Trophoblast cell (in vitro differentiated cells and primary cell): Measurements from ENCODE around the gene CRISP1.

Experiments used
- DNase-seq, 2 donors: peaks; one replicate each; pipeline ENCODE4 v3.0.0-alpha.2; 2016
- H2AFZ ChIP-seq: 2 replicates; pipeline ENCODE4 v1.6.1; 2013; ENCODE audit warnings: low read length, moderate library complexity, mild to moderate bottlenecking; ENCODE audit not compliant: insufficient read depth, poor library complexity
- H2AK5ac ChIP-seq: 2 replicates; pipeline ENCODE4 v1.6.1; 2013; ENCODE audit warnings: mild to moderate bottlenecking, low read length
- H2BK120ac ChIP-seq: 2 replicates; pipeline ENCODE4 v1.6.1; 2013; ENCODE audit warnings: low read length, mild to moderate bottlenecking, moderate library complexity; ENCODE audit not compliant: insufficient read depth, poor library complexity
- H2BK12ac ChIP-seq: 2 replicates; pipeline ENCODE4 v1.6.1; 2013; ENCODE audit warnings: mild to moderate bottlenecking, low read length, moderate library complexity
- H2BK5ac ChIP-seq: 2 replicates; pipeline ENCODE4 v1.6.1; 2013; ENCODE audit warnings: low read length, low read depth, moderate library complexity, mild to moderate bottlenecking; ENCODE audit not compliant: poor library complexity
- H3K14ac ChIP-seq: 2 replicates; pipeline ENCODE4 v1.6.1; 2013; ENCODE audit warnings: mild to moderate bottlenecking, low read length
- H3K18ac ChIP-seq: 2 replicates; pipeline ENCODE4 v1.6.1; 2013; ENCODE audit warnings: mild to moderate bottlenecking, low read length
- H3K23ac ChIP-seq: 2 replicates; pipeline ENCODE4 v1.6.1; 2013; ENCODE audit warnings: low read length
- H3K27ac ChIP-seq: 2 replicates; pipeline ENCODE4 v1.5.1; 2013; ENCODE audit warnings: low read depth, mild to moderate bottlenecking, inconsistent platforms, low read length, moderate library complexity
- H3K27me3 ChIP-seq: 2 replicates; pipeline ENCODE4 v1.6.1; 2013; ENCODE audit warnings: inconsistent platforms, mild to moderate bottlenecking, low read length, moderate library complexity; ENCODE audit not compliant: insufficient read depth
- H3K36me3 ChIP-seq, 2 experiments: 1 replicate in 1 of 2; 2 replicates in 1 of 2; pipeline ENCODE4 v1.6.1; 2013; ENCODE audit warnings: low read length in 2 of 2, mild to moderate bottlenecking in 2 of 2, moderate library complexity in 1 of 2; ENCODE audit not compliant: insufficient read depth in 2 of 2, control insufficient read depth in 1 of 2
- H3K4ac ChIP-seq: 2 replicates; pipeline ENCODE4 v1.6.1; 2013; ENCODE audit warnings: low read depth, mild to moderate bottlenecking, low read length, moderate library complexity
- H3K4me1 ChIP-seq, 2 experiments: 1 replicate in 1 of 2; 2 replicates in 1 of 2; pipeline ENCODE4 v1.6.1; 2013; ENCODE audit warnings: low read length in 2 of 2, mild to moderate bottlenecking in 2 of 2, moderate library complexity in 1 of 2; ENCODE audit not compliant: insufficient read depth in 2 of 2, control insufficient read depth in 1 of 2
- H3K4me2 ChIP-seq: 2 replicates; pipeline ENCODE4 v1.6.1; 2013; ENCODE audit warnings: inconsistent platforms, mild to moderate bottlenecking, low read length, moderate library complexity
- H3K4me3 ChIP-seq: 2 replicates; pipeline ENCODE4 v1.5.1; 2013; ENCODE audit warnings: mild to moderate bottlenecking, low read depth, low read length, inconsistent platforms
- H3K79me1 ChIP-seq: one replicate; pipeline ENCODE4 v1.6.1; 2013; ENCODE audit warnings: low read length
- H3K79me2 ChIP-seq: 2 replicates; pipeline ENCODE4 v1.6.1; 2013; ENCODE audit warnings: low read length, mild to moderate bottlenecking; ENCODE audit not compliant: control insufficient read depth, insufficient read depth, poor library complexity
- H3K9ac ChIP-seq: 2 replicates; pipeline ENCODE4 v1.6.1; 2013; ENCODE audit warnings: mild to moderate bottlenecking, low read length
- H3K9me3 ChIP-seq: 2 replicates; pipeline ENCODE4 v1.6.1; 2013; ENCODE audit warnings: low read depth, mild to moderate bottlenecking, control low read depth, inconsistent platforms, low read length; ENCODE audit not compliant: insufficient read depth
- H4K12ac ChIP-seq: 2 replicates; pipeline ENCODE4 v1.6.1; 2013; ENCODE audit warnings: low read depth, mild to moderate bottlenecking, low read length, moderate library complexity
- H4K8ac ChIP-seq: 2 replicates; pipeline ENCODE4 v1.6.1; 2013; ENCODE audit warnings: low read depth, mild to moderate bottlenecking, low read length, moderate library complexity
- H4K91ac ChIP-seq: one replicate; pipeline ENCODE4 v1.6.1; 2013; ENCODE audit warnings: low read depth, mild to moderate bottlenecking, low read length, moderate library complexity
- WGBS: extraction: QIAGEN DNeasy Blood & Tissue Kit; methylation state at CpG from one replicate; pipeline ENCODE4 v1.1.7; 2013; ENCODE audit warnings: missing lambda C conversion rate; ENCODE audit not compliant: insufficient read length, insufficient coverage; ENCODE audit errors: extremely low coverage; 5-methylcytosine and 5-hydroxymethylcytosine counted together

CRISP1 gene

DNA sequence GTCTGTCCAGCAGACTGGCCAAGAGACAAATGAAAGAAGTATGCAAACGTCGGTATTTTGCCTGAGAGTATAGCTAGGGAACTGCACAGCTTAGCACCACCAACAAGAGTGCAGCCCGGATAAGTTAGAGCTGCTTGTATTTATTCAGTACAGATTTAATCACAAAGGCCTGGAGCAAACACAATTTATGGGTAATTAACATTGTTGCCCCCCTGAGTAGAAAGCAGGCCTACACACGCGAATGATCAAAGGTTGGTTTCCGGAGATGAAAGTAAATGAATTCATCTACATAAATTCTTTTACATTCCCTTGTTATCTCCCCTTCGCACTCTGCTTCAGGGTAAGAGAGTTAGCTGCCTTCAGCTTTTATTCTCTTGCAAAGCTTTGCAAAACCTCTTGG is 24.7 kb upstream of the CRISP1 start:
- Histone ChIP-seq H3K9me3 (peaks cover 2% of the 10 kb centered on the region), H3K4ac (no peak overlapping the region), H2BK120ac (no peak overlapping the region), H3K79me1 (no peaks in the 10 kb centered on the region), H4K8ac (no peak overlapping the region), H3K14ac (no peak overlapping the region), H3K9ac (no peak overlapping the region), H2AFZ (no peak overlapping the region), H3K36me3 (peaks cover 0 to 2% of the 10 kb centered on the region in 2 experiments), H3K27me3 (no peaks in the 10 kb centered on the region), H2AK5ac (no peak overlapping the region), H3K79me2 (no peaks in the 10 kb centered on the region), H4K91ac (no peak overlapping the region), H3K27ac (no peak overlapping the region), H2BK5ac (no peak overlapping the region), H3K4me3 (no peak overlapping the region), H4K12ac (no peak overlapping the region), H3K18ac (no peak overlapping the region), H3K4me2 (no peak overlapping the region), H3K23ac (no peak overlapping the region), H2BK12ac (no peak overlapping the region), H3K4me1 (peaks cover 0 to 3% of the 10 kb centered on the region in 2 experiments)
- no CpG with 5 or more reads among the region's 7 CpGs for WGBS
- no peak for DNase-seq

DNA sequence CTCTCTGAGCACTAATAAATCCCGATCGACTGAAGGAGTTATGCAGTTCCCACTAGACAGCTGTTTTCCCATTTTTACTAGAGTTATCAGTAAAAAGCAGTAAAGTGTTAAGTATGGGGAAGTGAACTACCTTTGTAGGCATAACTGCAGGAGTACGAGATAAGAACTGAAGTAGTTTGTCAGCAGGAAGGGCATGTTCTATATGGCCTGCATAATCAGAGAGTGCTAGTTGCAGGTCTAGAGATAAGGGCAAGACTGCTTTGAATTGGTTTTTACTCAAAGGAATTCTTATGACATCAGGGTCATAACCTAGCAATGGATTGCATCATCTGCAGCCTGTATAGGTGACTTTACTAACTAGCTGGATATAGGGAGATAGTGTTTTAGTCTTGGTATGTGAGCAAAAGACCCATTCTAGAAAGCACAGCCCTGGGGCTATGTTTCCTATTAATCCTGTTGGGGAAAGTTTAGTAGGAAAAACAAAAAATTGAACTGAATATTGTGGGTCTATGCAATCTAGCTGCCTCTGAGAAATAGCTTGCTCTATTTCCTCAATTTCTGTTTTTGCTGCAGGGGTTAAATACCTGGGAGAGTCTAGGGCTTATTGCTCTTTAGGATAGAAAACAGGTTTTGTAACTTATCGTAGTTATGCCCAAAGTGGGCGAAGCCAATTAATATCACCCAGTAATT is 22.6 kb upstream of the CRISP1 start:
- no peak overlapping the region for H2AFZ ChIP-seq

DNA sequence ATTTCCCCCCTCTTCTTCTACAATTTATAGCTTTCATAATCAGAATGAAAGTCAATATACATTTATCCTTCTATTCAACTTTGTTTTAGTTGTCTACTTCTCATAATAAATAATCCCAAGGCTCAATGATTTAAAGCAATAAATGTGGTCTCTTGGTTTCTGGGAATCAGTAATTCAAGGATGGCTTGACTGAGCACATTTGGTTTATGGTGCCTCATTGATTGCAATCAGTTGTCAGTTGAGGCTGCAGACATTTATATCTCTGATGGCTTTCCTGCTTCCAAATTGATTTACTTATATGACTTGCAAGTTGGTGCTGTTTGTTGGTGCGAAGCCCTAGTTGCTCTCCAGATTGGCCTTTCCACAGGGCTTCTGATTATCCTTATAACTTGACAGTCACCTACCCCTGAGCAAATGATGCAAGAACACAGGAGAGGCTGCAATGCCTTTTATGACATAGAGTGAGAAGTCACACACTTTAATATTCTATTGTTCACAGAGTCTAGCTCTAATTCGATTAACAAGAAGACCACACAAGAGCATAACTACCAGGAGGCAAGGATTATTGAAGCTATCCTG is 2.7 kb upstream of the CRISP1 start:
- Histone ChIP-seq H2AK5ac (no peak overlapping the region), H3K4me2 (no peak overlapping the region), H2BK120ac (no peak overlapping the region), H4K8ac (no peak overlapping the region), H3K4ac (no peak overlapping the region), H3K23ac (no peak overlapping the region), H4K12ac (no peak overlapping the region), H2BK12ac (no peak overlapping the region), H3K36me3 (no peaks in the 10 kb centered on the region), H3K18ac (no peak overlapping the region), H3K79me1 (no peaks in the 10 kb centered on the region), H3K14ac (no peak overlapping the region), H2BK5ac (no peak overlapping the region), H3K79me2 (no peaks in the 10 kb centered on the region), H3K9me3 (no peaks in the 10 kb centered on the region), H3K9ac (no peak overlapping the region), H4K91ac (no peak overlapping the region), H3K4me3 (no peak overlapping the region), H3K27me3 (no peaks in the 10 kb centered on the region), H3K4me1 (no peaks in the 10 kb centered on the region), H2AFZ (no peak overlapping the region), H3K27ac (no peak overlapping the region)
- WGBS: no CpG with 5 or more reads among the region's 2 CpGs
- no peak for DNase-seq

More for the DNA sequence above, 22.6 kb upstream of the CRISP1 start:
- peaks cover 2% of the 10 kb centered on the region for H3K9me3 ChIP-seq
- H4K8ac ChIP-seq: no peak overlapping the region
- H3K27ac ChIP-seq: no peak overlapping the region
- H3K27me3 ChIP-seq: no peaks in the 10 kb centered on the region
- no peak overlapping the region for H2BK120ac ChIP-seq
- H3K14ac ChIP-seq: no peak overlapping the region
- H2AK5ac ChIP-seq: no peak overlapping the region
- H2BK5ac ChIP-seq: no peak overlapping the region
- H3K4me2 ChIP-seq: no peak overlapping the region
- WGBS: no CpG with 5 or more reads among the region's 5 CpGs
- no peak overlapping the region for H3K9ac ChIP-seq
- H2BK12ac ChIP-seq: no peak overlapping the region
- no peak overlapping the region for H4K12ac ChIP-seq
- no peak overlapping the region for H4K91ac ChIP-seq
- peaks cover 0 to 2% of the 10 kb centered on the region in 2 experiments for H3K36me3 ChIP-seq
- H3K18ac ChIP-seq: no peak overlapping the region
- no peaks in the 10 kb centered on the region for H3K79me1 ChIP-seq
- H3K79me2 ChIP-seq: no peaks in the 10 kb centered on the region
- DNase-seq: peak; percentile 47 to 77
- no peak overlapping the region for H3K4ac ChIP-seq
- no peak overlapping the region for H3K23ac ChIP-seq
- no peak overlapping the region for H3K4me3 ChIP-seq
- peaks cover 0 to 3% of the 10 kb centered on the region in 2 experiments for H3K4me1 ChIP-seq

DNA sequence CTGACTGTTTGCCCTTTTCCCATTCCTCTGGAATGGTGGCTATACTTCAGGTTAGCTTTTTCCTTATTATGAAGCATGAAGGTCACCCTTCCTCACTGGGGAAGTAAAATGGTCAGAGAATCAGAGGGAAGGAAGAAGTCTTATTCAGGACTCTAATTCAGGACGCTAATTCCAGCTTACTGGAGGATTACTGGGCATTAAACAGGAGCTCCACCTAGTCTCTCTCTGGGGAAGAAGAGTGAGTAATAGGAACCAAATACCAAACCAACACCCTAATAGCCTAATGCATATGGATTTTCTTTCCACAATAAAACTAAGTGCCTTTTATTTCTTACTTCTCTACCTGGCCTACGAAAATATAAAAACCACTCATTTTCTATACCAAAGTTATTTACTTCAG is 10.1 kb downstream of the CRISP1 start:
- no peak overlapping the region for H3K4me2 ChIP-seq
- H4K8ac ChIP-seq: no peak overlapping the region
- H3K79me2 ChIP-seq: no peaks in the 10 kb centered on the region
- no peak overlapping the region for H4K91ac ChIP-seq
- H3K9me3 ChIP-seq: no peaks in the 10 kb centered on the region
- WGBS: 100% methylated on average over 1 of the region's 2 CpGs
- H2BK12ac ChIP-seq: no peak overlapping the region
- H3K9ac ChIP-seq: no peak overlapping the region
- no peak overlapping the region for H2BK5ac ChIP-seq
- no peak overlapping the region for H3K18ac ChIP-seq
- no peak overlapping the region for H3K14ac ChIP-seq
- no peak overlapping the region for H2AK5ac ChIP-seq
- H3K36me3 ChIP-seq: no peaks in the 10 kb centered on the region
- no peak overlapping the region for H4K12ac ChIP-seq
- H3K27me3 ChIP-seq: no peaks in the 10 kb centered on the region
- H3K23ac ChIP-seq: no peak overlapping the region
- no peak overlapping the region for H3K4me3 ChIP-seq
- H3K79me1 ChIP-seq: no peaks in the 10 kb centered on the region
- no peak overlapping the region for H3K27ac ChIP-seq
- H3K4me1 ChIP-seq: no peaks in the 10 kb centered on the region
- no peak for DNase-seq
- H2BK120ac ChIP-seq: no peak overlapping the region
- no peak overlapping the region for H3K4ac ChIP-seq
- no peak overlapping the region for H2AFZ ChIP-seq
